ENCODE results near the gene ZCCHC14.
"Not testable (repeated sequence)": the region's sequence is repeated elsewhere in the genome, so short reads cannot be mapped to it uniquely, and the experiment has no call there.

Gene ZCCHC14

DNA sequence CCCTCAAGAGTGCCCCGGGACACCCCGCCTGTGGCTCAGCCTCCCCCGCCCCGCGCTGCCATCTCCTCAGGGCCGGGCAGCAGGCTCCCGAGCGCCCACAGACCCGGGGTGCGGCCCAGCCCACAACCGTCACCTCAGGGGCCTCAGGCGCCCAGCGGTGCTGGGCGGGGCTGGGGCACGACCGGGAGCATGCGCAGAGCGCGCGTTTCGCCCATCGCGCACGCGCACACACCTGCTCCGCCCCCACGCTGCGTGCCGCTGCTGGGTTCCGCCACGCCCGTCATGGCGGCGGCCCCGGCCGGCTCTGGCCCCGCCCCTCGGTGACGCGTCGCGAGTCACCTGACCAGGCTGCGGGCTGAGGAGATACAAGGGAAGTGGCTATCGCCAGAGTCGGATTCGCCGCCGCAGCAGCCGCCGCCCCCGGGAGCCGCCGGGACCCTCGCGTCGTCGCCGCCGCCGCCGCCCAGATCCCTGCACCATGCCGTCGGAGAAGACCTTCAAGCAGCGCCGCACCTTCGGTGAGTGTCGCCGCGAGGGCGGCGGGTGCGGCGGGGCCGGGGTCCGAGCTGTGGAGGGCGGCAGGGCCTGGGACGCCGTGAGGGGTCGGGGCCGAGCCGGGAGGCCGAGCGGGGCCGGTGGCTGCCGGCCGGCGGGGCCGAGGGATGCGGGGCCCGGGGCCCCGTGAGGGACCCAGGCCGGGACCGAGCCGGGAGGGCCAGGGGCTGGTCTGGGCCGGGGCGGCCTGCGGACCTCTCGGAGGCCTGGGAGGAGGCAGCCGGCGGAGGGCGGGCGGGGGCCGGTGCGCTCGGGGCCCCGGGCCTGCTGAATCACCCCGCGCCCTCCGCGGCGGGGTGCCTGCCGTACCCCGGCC is 100.6 kb downstream of the ZCCHC14 start, which contains the start of gene MAP1LC3B:
MAP1LC3B (plus strand) TSS at position 387 of the 871 bp plus-strand sequence; CDS start at position 479, 92 bp downstream.
- H3K9me3 ChIP-seq (replicated peaks in 1 of 11): no peaks in the 10 kb centered on the region
- peaks cover 46 to 50% (median 50%) of the 10 kb centered on the region in 11 experiments for H4K20me1 ChIP-seq
- peak within 1 kb of the TSS; percentile 94 to 100 (median 98) for H3K9ac ChIP-seq
- peak within 1 kb of the TSS; percentile 94 to 100 (median 98) for H3K4me2 ChIP-seq
- H3K4me1 ChIP-seq: peaks cover 59 to 73% (median 65%) of the 10 kb centered on the region in 10 experiments
- TF ChIP-seq Cebpa-rat (IDR thresholded peaks at IDR 0.05): no peak
- no peaks in the 10 kb centered on the region for H3K27me3 ChIP-seq
- peak within 1 kb of the TSS; percentile 94 to 99 (median 96) for H3K27ac ChIP-seq
- H3K36me3 ChIP-seq: peaks cover 4 to 19% (median 12%) of the 10 kb centered on the region in 11 experiments; a peak in 11 of 22 replicates
- peak within 1 kb of the TSS; percentile 88 to 97 (median 94) for H3K4me3 ChIP-seq

DNA sequence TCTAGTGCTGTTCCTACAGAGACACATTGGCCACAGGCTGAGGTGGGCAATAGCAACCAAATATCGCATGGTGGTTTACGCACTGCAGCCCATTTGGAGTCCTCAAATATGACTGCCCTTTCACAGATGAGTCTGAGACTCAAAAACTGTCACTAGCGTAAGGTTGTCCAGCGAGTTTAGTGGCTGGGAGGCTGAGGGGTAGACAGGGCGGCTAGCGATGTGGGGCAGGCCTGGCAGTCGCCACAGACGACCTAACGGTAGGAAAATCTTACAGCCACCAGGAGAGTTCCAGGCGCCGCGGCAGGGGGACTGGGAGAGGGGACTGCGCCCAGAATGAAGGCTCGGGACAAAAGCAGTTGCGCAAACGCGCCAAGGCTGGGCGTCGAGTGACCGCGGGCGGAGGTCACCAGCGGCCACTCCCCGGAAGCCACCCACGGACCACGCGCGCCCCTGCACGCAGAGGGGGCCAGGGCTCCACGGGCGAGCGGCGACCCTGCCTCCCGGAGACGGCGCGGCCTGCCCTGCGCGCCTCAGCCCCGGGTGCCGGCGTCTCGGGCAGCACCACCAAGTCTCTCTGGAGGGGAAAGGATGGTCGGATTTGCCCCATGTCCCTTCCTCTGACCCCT is 101.4 kb downstream of the ZCCHC14 start:
- no peaks in the 10 kb centered on the region for H3K27me3 ChIP-seq
- peak in 4 of 11 experiments; percentile 16 to 53 (median 32); a peak in 3 of 22 replicates for TF ChIP-seq Cebpa-rat (IDR thresholded peaks at IDR 0.05)
- peaks cover 4 to 12% (median 7%) of the 10 kb centered on the region in 11 experiments; a peak in 9 of 22 replicates for H3K36me3 ChIP-seq
- peaks cover 38 to 43% (median 42%) of the 10 kb centered on the region in 11 experiments for H4K20me1 ChIP-seq
- peak overlapping the region; percentile 92 to 99 (median 97) for H3K4me2 ChIP-seq
- H3K9ac ChIP-seq: peak overlapping the region; percentile 94 to 100 (median 98)
- peaks cover 66 to 75% (median 72%) of the 10 kb centered on the region in 10 experiments for H3K4me1 ChIP-seq
- peak overlapping the region; percentile 88 to 97 (median 94) for H3K4me3 ChIP-seq
- H3K9me3 ChIP-seq (replicated peaks in 1 of 11): no peaks in the 10 kb centered on the region
- peak overlapping the region; percentile 94 to 99 (median 96) for H3K27ac ChIP-seq

DNA sequence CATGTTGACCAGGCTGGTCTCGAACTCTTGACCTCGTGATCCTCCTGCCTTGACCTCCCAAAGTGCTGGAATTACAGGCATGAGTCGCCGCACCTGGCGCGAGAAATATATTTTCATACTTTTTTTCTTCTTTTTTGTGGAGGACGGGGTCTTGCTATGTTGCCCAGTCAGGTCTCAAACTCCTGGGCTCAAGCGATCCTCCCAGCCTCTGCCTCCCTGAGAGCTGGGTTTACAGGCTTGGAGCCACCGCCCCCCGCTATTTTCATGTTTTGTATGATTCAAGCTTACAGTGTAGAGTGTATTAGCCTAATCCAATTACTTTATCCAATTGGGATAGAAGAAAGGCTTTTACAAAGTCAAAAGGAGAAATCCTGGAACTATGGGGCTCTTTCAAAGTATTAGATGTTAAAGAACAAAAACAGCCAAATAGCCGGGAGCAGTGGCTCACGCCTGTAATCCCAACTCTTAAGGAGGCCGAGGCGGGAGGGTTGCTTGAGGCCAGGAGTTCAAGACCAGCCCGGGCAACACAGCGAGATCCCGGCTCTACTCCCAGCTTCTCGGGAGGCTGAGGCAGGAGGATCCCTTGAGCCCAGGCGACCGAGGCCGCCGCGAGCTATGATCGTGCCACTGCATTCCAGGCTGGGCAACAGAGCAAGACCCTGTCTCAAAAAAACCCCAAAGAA is 102.0 kb downstream of the ZCCHC14 start:
- Histone ChIP-seq H3K36me3 (peaks cover 4 to 10% (median 6%) of the 10 kb centered on the region in 11 experiments; a peak in 6 of 22 replicates), H4K20me1 (peaks cover 32 to 36% (median 36%) of the 10 kb centered on the region in 11 experiments), H3K27ac (peak overlapping the region; percentile 94 to 99 (median 96)), H3K9me3 (replicated peaks in 1 of 11) (no peaks in the 10 kb centered on the region), H3K4me3 (peak overlapping the region; percentile 88 to 97 (median 94); a peak in 19 of 20 replicates), H3K27me3 (no peaks in the 10 kb centered on the region), H3K4me2 (peak overlapping the region; percentile 92 to 99 (median 97)), H3K4me1 (peaks cover 73 to 81% (median 77%) of the 10 kb centered on the region in 10 experiments), H3K9ac (peak overlapping the region; percentile 94 to 100 (median 98))
- no peak for TF ChIP-seq Cebpa-rat (IDR thresholded peaks at IDR 0.05)

DNA sequence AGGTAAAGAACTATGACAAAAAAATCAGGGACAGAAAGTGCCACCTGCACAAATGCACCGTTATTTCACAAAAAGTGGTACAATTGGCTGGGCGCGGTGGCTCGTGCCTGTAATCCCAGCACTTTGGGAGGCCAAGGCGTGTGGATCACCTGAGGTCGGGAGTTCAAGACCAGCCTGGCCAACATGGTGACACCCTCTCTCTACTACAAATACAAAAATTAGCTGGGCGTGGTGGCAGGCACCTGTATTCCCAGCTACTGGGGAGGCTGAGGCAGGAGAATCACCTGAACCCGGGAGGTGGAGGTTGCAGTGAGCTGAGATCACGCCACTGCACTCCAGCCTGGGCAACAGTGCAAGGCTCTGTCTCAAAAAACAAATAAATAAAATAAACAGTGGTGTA is 102.9 kb downstream of the ZCCHC14 start:
- H3K4me1 ChIP-seq: peaks cover 73 to 83% (median 77%) of the 10 kb centered on the region in 10 experiments
- not testable (repeated sequence) for H3K4me3 ChIP-seq; H3K36me3 ChIP-seq; H3K27me3 ChIP-seq; H3K9me3 ChIP-seq (replicated peaks in 1 of 11)
- H3K9ac ChIP-seq: peak overlapping the region in 3 of 11 experiments; percentile 73 to 81 (median 78); a peak in 1 of 22 replicates
- peak overlapping the region in 8 of 11 experiments; percentile 70 to 92 (median 80); a peak in 11 of 22 replicates for H3K4me2 ChIP-seq
- H3K27ac ChIP-seq: peak overlapping the region in 9 of 11 experiments; percentile 88 to 97 (median 95); a peak in 15 of 22 replicates
- peaks cover 23 to 28% (median 27%) of the 10 kb centered on the region in 11 experiments for H4K20me1 ChIP-seq

DNA sequence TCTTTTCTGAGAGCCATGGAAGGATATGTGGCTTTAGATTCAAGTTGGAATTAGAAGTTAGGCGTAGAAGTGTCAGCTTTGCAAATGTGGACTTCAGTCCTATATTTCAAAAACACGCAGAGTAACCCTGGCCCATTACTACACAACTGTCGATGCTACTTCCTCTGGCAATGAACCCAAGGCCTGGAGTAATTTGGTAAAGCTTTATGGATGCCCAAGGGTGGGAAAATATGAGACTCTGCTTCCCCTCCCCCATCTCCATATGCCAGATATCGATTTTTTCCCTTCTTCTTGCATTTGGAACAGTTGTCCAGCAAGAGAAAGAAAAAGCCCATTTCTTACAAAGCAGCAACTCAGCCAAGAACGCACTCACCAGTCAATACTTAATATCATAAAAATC is 103.6 kb downstream of the ZCCHC14 start:
- Histone ChIP-seq H4K20me1 (peaks cover 17 to 21% (median 20%) of the 10 kb centered on the region in 11 experiments), H3K27ac (peak overlapping the region; percentile 80 to 97 (median 91)), H3K27me3 (no peaks in the 10 kb centered on the region), H3K9me3 (replicated peaks in 1 of 11) (no peaks in the 10 kb centered on the region), H3K4me1 (peaks cover 72 to 82% (median 76%) of the 10 kb centered on the region in 10 experiments), H3K9ac (peak overlapping the region in 9 of 11 experiments; percentile 19 to 81 (median 75); a peak in 14 of 22 replicates), H3K4me3 (peak overlapping the region in 1 of 10 experiments; percentile 42; a peak in 1 of 20 replicates), H3K4me2 (peak overlapping the region; percentile 50 to 92 (median 78)), H3K36me3 (no peaks in the 10 kb centered on the region)
- TF ChIP-seq Cebpa-rat (IDR thresholded peaks at IDR 0.05): no peak

DNA sequence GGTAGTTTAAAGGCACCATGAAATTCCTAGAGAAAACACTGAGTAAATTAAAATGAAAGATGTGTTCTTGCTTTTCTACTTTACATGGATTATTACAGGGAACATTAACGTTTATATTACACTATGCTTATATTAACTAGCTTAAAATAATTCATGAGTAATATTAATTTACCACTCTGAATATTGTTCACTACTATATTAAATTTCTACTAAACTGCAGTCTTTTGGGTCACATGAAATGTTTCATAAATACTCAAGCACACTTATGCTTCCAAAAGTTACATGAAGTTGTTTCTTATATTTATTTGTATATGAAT is 104.0 kb downstream of the ZCCHC14 start:
- H3K4me3 ChIP-seq: peak overlapping the region; percentile 20 to 56 (median 42); a peak in 15 of 20 replicates

DNA sequence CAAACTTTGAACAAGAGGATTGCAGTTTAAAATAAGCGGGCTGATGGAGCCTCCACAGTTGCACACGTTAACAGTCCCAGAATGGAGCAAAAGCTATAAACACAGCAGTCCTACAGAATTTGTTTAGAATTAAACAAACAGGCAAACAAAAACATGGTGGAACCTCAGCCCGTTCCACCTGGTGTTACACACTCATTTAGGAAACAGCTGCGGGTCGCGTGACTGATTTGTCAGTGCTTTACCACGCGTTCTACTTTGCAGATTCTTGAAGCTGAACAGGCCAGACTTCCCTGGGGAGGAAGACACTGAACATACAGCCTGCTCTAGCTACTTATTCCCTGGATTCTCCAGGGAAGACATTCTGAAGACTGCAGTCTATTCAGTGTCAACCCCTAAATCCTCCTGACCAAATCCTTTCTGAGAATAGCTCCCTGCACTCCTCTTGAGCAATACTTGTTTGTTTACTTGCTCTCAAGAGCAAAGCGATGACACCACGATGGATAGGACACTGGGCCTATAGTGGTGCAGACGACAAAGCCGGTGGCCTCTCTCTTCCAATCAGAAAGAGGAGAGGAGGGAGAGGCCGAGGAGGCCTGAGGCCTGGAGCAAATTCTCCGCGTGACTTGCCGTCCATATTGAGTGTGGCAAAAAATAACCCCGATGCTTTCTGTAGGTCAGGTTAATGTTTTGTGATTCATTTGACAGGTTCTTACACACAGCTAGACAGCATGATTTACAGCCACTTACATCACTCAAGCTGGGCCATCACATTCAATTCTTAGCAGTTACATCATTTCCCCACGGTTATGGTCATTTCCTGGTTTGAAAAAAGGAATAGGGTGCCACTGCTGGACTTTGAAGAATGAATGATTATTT is 104.6 kb downstream of the ZCCHC14 start:
- H4K20me1 ChIP-seq: peaks cover 6 to 10% (median 10%) of the 10 kb centered on the region in 11 experiments
- no peaks in the 10 kb centered on the region for H3K36me3 ChIP-seq
- peak overlapping the region; percentile 20 to 56 (median 42); a peak in 18 of 20 replicates for H3K4me3 ChIP-seq
- H3K27ac ChIP-seq: peak overlapping the region; percentile 80 to 97 (median 91)
- peaks cover 62 to 72% (median 66%) of the 10 kb centered on the region in 10 experiments for H3K4me1 ChIP-seq
- TF ChIP-seq Cebpa-rat (IDR thresholded peaks at IDR 0.05): peak; percentile 74 to 97 (median 91); a peak in 19 of 22 replicates
- H3K27me3 ChIP-seq: no peaks in the 10 kb centered on the region
- peak overlapping the region; percentile 73 to 82 (median 78) for H3K9ac ChIP-seq
- no peaks in the 10 kb centered on the region for H3K9me3 ChIP-seq (replicated peaks in 1 of 11)
- H3K4me2 ChIP-seq: peak overlapping the region; percentile 71 to 94 (median 82)

More for the DNA sequence above, 104.0 kb downstream of the ZCCHC14 start:
- Histone ChIP-seq H4K20me1 (peaks cover 12 to 16% (median 16%) of the 10 kb centered on the region in 11 experiments), H3K36me3 (no peaks in the 10 kb centered on the region), H3K27me3 (no peaks in the 10 kb centered on the region), H3K4me1 (peaks cover 68 to 78% (median 72%) of the 10 kb centered on the region in 10 experiments), H3K27ac (peak overlapping the region; percentile 80 to 97 (median 91)), H3K4me2 (peak overlapping the region; percentile 50 to 94 (median 82)), H3K9ac (peak overlapping the region; percentile 73 to 82 (median 78)), H3K9me3 (replicated peaks in 1 of 11) (no peaks in the 10 kb centered on the region)
- TF ChIP-seq Cebpa-rat (IDR thresholded peaks at IDR 0.05): no peak

DNA sequence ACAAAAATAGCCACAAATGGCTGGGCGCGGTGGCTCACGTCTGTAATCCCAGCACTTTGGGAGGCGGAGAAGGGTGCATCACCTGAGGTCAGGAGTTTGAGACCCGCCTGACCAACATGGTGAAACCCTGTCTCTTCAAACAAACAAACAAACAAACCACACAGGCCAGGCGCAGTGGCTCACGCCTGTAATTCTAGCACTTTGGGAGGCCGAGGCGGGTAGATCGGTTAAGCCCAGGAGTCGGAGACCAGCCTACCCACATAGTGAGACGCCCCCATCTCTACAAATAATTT is 108.0 kb downstream of the ZCCHC14 start:
- H3K36me3 ChIP-seq; H3K9me3 ChIP-seq (replicated peaks in 1 of 11); H3K27me3 ChIP-seq: not testable (repeated sequence)
- peaks cover 27 to 34% (median 32%) of the 10 kb centered on the region in 11 experiments; a peak in 21 of 22 replicates for H4K20me1 ChIP-seq
- H3K27ac ChIP-seq: peak overlapping the region; percentile 77 to 95 (median 91)
- peaks cover 72 to 82% (median 76%) of the 10 kb centered on the region in 10 experiments for H3K4me1 ChIP-seq
- H3K4me2 ChIP-seq: peak overlapping the region; percentile 72 to 97 (median 88)
- peak overlapping the region; percentile 82 to 95 (median 88) for H3K9ac ChIP-seq
- peak overlapping the region; percentile 60 to 88 (median 78) for H3K4me3 ChIP-seq
